ENCODE results near the gene DIDO1.

Gene DIDO1

GRCh38 chr20:62885896-62886708 is 40.2 kb downstream of the DIDO1 start:
- peaks cover 2% of the 10 kb centered on the region for H3K79me2 ChIP-seq
- TF ChIP-seq CTCF (IDR thresholded peaks at IDR 0.05), result no peak
- no peaks in the 10 kb centered on the region for H3K9me3 ChIP-seq (ENCODE audit: control insufficient read depth, low read length)
- no peaks in the 10 kb centered on the region for H3K27me3 ChIP-seq (ENCODE audit: control insufficient read depth, insufficient read depth, low read length)
- no peak overlapping the region for H3K9ac ChIP-seq
- H3K4me1 ChIP-seq, result no peaks in the 10 kb centered on the region
- no peaks in the 10 kb centered on the region for H3K36me3 ChIP-seq (ENCODE audit: control insufficient read depth, insufficient read depth, low read length)
- no peak overlapping the region for H3K27ac ChIP-seq
- no peak overlapping the region for H2AFZ ChIP-seq
- H3K4me2 ChIP-seq (ENCODE audit: low read length), result no peak overlapping the region
- no peak overlapping the region for H3K4me3 ChIP-seq (ENCODE audit: low read depth, low read length)

GRCh38 chr20:62885046-62885895 is 41.0 kb downstream of the DIDO1 start:
- H2AFZ ChIP-seq, result no peak overlapping the region
- H3K9me3 ChIP-seq (ENCODE audit: control insufficient read depth, low read length), result no peaks in the 10 kb centered on the region
- no peaks in the 10 kb centered on the region for H3K4me1 ChIP-seq
- no peak for TF ChIP-seq CTCF (IDR thresholded peaks at IDR 0.05)
- no peaks in the 10 kb centered on the region for H3K27me3 ChIP-seq (ENCODE audit: control insufficient read depth, insufficient read depth, low read length)
- H3K79me2 ChIP-seq, result peaks cover 2% of the 10 kb centered on the region
- no peak overlapping the region for H3K4me3 ChIP-seq (ENCODE audit: low read depth, low read length)
- H3K36me3 ChIP-seq (ENCODE audit: control insufficient read depth, insufficient read depth, low read length), result no peaks in the 10 kb centered on the region
- no peak overlapping the region for H3K4me2 ChIP-seq (ENCODE audit: low read length)
- no peak overlapping the region for H3K27ac ChIP-seq
- no peak overlapping the region for H3K9ac ChIP-seq

GRCh38 chr20:62884556-62884955 is 41.7 kb downstream of the DIDO1 start:
- Histone ChIP-seq H3K27me3 (ENCODE audit: control insufficient read depth, insufficient read depth, low read length) (no peaks in the 10 kb centered on the region), H3K79me2 (no peaks in the 10 kb centered on the region), H3K4me2 (ENCODE audit: low read length) (no peak overlapping the region), H3K27ac (no peak overlapping the region), H2AFZ (no peak overlapping the region), H3K36me3 (ENCODE audit: control insufficient read depth, insufficient read depth, low read length) (no peaks in the 10 kb centered on the region), H3K9me3 (ENCODE audit: control insufficient read depth, low read length) (no peaks in the 10 kb centered on the region), H3K4me1 (no peaks in the 10 kb centered on the region), H3K9ac (no peak overlapping the region), H3K4me3 (ENCODE audit: low read depth, low read length) (no peak overlapping the region)
- TF ChIP-seq CTCF (IDR thresholded peaks at IDR 0.05), result no peak

GRCh38 chr20:62882426-62882825 is 43.9 kb downstream of the DIDO1 start:
- Histone ChIP-seq H3K4me1 (no peaks in the 10 kb centered on the region), H3K4me2 (ENCODE audit: low read length) (no peak overlapping the region), H3K9ac (no peak overlapping the region), H3K27ac (no peak overlapping the region), H3K27me3 (ENCODE audit: control insufficient read depth, insufficient read depth, low read length) (no peaks in the 10 kb centered on the region), H3K4me3 (ENCODE audit: low read depth, low read length) (no peak overlapping the region), H3K79me2 (no peaks in the 10 kb centered on the region), H3K9me3 (ENCODE audit: control insufficient read depth, low read length) (no peaks in the 10 kb centered on the region), H3K36me3 (ENCODE audit: control insufficient read depth, insufficient read depth, low read length) (no peaks in the 10 kb centered on the region), H2AFZ (no peak overlapping the region)
- no peak for TF ChIP-seq CTCF (IDR thresholded peaks at IDR 0.05)

Measured in parathyroid adenoma (tissue), 2 donors.